Testis (tissue), 2 donors: Measurements from ENCODE around the gene LRRK1.

Experiments
- POLR2A ChIP-seq: fragments of 450-650 bp; IDR thresholded peaks from one replicate; pipeline ENCODE4 v1.6.1; 2017; ENCODE audit warnings: antibody characterized with exemption, mild to moderate bottlenecking, moderate library complexity
- TF ChIP-seq, protein P1 (sequence below), 3 experiments: fragments of 450-650 bp in 2 of 3; fragments of 200-600 bp in 1 of 3; sonication (generic) in 1 of 3; IDR thresholded peaks; one replicate each; pipeline ENCODE4 v1.5.1; 2016 to 2019; ENCODE audit warnings: antibody characterized with exemption in 3 of 3, mild to moderate bottlenecking in 2 of 3, moderate library complexity in 1 of 3

DNA sequence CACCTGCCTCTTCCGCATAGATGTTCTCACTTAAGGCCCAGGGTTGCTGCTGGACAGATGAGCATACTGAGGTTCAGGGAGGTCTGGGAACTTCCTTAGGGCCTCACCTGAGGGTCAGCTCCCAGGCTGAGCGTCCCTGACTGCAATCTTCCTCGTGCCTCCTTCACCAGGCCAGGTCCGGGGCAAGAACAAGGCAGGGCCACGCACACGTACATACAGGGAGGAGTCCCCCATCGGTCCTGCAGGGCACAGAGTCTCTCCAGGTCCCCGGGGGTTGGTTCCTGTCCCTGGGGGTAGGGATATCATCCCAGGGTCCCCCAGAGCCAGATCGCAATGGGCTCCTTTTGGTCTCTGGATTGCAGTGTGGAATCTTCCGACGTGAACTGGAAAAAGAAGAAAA lies 130.1 kb downstream of the LRRK1 start:
- TF ChIP-seq, protein P1, sequence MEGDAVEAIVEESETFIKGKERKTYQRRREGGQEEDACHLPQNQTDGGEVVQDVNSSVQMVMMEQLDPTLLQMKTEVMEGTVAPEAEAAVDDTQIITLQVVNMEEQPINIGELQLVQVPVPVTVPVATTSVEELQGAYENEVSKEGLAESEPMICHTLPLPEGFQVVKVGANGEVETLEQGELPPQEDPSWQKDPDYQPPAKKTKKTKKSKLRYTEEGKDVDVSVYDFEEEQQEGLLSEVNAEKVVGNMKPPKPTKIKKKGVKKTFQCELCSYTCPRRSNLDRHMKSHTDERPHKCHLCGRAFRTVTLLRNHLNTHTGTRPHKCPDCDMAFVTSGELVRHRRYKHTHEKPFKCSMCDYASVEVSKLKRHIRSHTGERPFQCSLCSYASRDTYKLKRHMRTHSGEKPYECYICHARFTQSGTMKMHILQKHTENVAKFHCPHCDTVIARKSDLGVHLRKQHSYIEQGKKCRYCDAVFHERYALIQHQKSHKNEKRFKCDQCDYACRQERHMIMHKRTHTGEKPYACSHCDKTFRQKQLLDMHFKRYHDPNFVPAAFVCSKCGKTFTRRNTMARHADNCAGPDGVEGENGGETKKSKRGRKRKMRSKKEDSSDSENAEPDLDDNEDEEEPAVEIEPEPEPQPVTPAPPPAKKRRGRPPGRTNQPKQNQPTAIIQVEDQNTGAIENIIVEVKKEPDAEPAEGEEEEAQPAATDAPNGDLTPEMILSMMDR (IDR thresholded peaks at IDR 0.05), result no peak
- TF ChIP-seq POLR2A, result no peak
